ENCODE results near the gene ELAVL3. TPM values are rescaled to one million over a fixed set of nuclear protein-coding genes. Genes with fewer than 3 reads are reported as not detected.

Gene ELAVL3
- total RNA-seq, 1 experiment from 2014 or later, result not detected

GRCh38 chr19:11495481-11495880 lies 14.6 kb upstream of the ELAVL3 start:
- in situ Hi-C loops (cut with HindIII; ENCODE audit: low pct_unique_long_range_greater_than_20kb, low sequenced_read_pairs), result no loop called here
- no peaks in the 10 kb centered on the region for H3K9me3 ChIP-seq (ENCODE audit: control insufficient read depth, insufficient read depth, low read depth, low read length)
- no peak for ATAC-seq
- TF ChIP-seq, protein P1, sequence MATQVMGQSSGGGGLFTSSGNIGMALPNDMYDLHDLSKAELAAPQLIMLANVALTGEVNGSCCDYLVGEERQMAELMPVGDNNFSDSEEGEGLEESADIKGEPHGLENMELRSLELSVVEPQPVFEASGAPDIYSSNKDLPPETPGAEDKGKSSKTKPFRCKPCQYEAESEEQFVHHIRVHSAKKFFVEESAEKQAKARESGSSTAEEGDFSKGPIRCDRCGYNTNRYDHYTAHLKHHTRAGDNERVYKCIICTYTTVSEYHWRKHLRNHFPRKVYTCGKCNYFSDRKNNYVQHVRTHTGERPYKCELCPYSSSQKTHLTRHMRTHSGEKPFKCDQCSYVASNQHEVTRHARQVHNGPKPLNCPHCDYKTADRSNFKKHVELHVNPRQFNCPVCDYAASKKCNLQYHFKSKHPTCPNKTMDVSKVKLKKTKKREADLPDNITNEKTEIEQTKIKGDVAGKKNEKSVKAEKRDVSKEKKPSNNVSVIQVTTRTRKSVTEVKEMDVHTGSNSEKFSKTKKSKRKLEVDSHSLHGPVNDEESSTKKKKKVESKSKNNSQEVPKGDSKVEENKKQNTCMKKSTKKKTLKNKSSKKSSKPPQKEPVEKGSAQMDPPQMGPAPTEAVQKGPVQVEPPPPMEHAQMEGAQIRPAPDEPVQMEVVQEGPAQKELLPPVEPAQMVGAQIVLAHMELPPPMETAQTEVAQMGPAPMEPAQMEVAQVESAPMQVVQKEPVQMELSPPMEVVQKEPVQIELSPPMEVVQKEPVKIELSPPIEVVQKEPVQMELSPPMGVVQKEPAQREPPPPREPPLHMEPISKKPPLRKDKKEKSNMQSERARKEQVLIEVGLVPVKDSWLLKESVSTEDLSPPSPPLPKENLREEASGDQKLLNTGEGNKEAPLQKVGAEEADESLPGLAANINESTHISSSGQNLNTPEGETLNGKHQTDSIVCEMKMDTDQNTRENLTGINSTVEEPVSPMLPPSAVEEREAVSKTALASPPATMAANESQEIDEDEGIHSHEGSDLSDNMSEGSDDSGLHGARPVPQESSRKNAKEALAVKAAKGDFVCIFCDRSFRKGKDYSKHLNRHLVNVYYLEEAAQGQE (IDR thresholded peaks at IDR 0.05; ENCODE audit: insufficient read depth in 1 of 2, low read depth in 2 of 2, low read length in 1 of 2), result no peak
- TF ChIP-seq TCF7L2 (IDR thresholded peaks at IDR 0.05; ENCODE audit: low read depth, low read length) (no peak), CTCF (IDR thresholded peaks at IDR 0.05) (no peak), SIN3A (IDR thresholded peaks at IDR 0.05; ENCODE audit: borderline replicate concordance, insufficient read depth, low read depth, low read length) (no peak), POLR2AphosphoS5 (IDR thresholded peaks at IDR 0.05; ENCODE audit: low read depth, low read length) (no peak)
- no peaks in the 10 kb centered on the region for H3K4me1 ChIP-seq (ENCODE audit: control insufficient read depth, insufficient read depth, low read length)
- H3K27me3 ChIP-seq (ENCODE audit: control insufficient read depth, insufficient read depth, low read length), result no peaks in the 10 kb centered on the region
- H3K27ac ChIP-seq (ENCODE audit: low read length), result no peak overlapping the region
- POLR2A ChIA-PET, result no interaction called here
- intact Hi-C loops (cut with micrococcal nuclease; ENCODE audit: unreplicated experiment), result no loop called here
- H3K36me3 ChIP-seq (ENCODE audit: control insufficient read depth, insufficient read depth, low read length), result no peaks in the 10 kb centered on the region
- no TSS peak for BruUV-seq (replicated peaks)
- no peak for DNase-seq (ENCODE audit: low read depth, low spot score)
- no peak overlapping the region for H3K4me3 ChIP-seq (ENCODE audit: low read depth in 2 of 2, low read length in 2 of 2)
- CTCF ChIA-PET, result interaction anchor here (0.8 kb wide), 1 partner anchor 43 kb away, joined by 3 read pairs; the partner anchor contains the start of gene CNN1

DNA sequence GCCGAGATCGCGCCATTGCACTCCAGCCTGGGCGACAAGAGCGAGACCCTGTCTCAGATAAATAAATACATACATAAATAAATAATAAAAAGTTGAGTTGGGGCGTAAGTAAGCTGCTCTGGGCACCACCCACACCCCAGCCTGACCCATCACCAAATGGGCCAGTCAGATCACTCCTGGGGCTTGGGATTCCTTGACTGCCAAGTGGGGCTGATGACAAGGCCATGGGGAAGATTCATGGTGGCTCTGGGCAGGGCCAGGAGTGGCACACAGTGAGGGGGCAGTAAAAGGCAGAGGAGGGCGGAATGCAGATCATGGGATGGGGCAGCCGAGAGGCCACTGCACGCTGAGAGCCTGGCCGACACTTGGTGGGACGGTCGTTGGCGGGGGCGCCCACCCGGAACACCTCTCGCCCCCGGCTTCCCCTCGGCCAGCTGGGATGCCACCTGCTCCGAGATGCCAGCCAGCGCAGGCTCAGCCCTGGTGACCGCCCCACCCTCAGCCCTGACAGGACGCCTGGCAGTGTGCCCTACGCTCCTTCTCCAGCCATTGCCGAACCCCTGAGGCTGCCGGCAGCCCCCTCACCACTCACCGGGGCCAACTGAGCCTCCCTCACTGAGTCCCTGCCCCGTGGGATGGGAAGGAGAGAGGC lies 13.9 kb upstream of the ELAVL3 start:
- Histone ChIP-seq H3K4me3 (ENCODE audit: low read depth in 2 of 2, low read length in 2 of 2) (no peak overlapping the region), H3K9me3 (ENCODE audit: control insufficient read depth, insufficient read depth, low read depth, low read length) (no peaks in the 10 kb centered on the region), H3K27ac (ENCODE audit: low read length) (no peak overlapping the region), H3K36me3 (ENCODE audit: control insufficient read depth, insufficient read depth, low read length) (no peaks in the 10 kb centered on the region), H3K27me3 (ENCODE audit: control insufficient read depth, insufficient read depth, low read length) (no peaks in the 10 kb centered on the region), H3K4me1 (ENCODE audit: control insufficient read depth, insufficient read depth, low read length) (no peaks in the 10 kb centered on the region)
- ATAC-seq (no peak), DNase-seq (ENCODE audit: low read depth, low spot score) (no peak)
- in situ Hi-C loops (cut with HindIII; ENCODE audit: low pct_unique_long_range_greater_than_20kb, low sequenced_read_pairs), result no loop called here
- no TSS peak for BruUV-seq (replicated peaks)
- POLR2A ChIA-PET, result no interaction called here
- no peak for TF ChIP-seq POLR2AphosphoS5 (IDR thresholded peaks at IDR 0.05; ENCODE audit: low read depth, low read length)
- TF ChIP-seq, protein P1 (IDR thresholded peaks at IDR 0.05; ENCODE audit: insufficient read depth in 1 of 2, low read depth in 2 of 2, low read length in 1 of 2), result no peak
- no peak for TF ChIP-seq CTCF (IDR thresholded peaks at IDR 0.05)
- no peak for TF ChIP-seq TCF7L2 (IDR thresholded peaks at IDR 0.05; ENCODE audit: low read depth, low read length)
- no peak for TF ChIP-seq SIN3A (IDR thresholded peaks at IDR 0.05; ENCODE audit: borderline replicate concordance, insufficient read depth, low read depth, low read length)
- intact Hi-C loops (cut with micrococcal nuclease; ENCODE audit: unreplicated experiment), result no loop called here
- CTCF ChIA-PET, result interaction anchor here (0.5 to 0.8 kb wide), 2 partner anchors 44 to 64 kb away, joined by 3 to 4 read pairs; partner anchors contain the start of gene CNN1
